H9 (cell line): ENCODE data around the gene PDIA6. TPM values are rescaled to one million over a fixed set of nuclear protein-coding genes. Genes with fewer than 3 reads are reported as not detected.

Source experiments
- DNase-seq: peaks from one replicate; pipeline ENCODE4 v3.0.0-alpha.2; 2017
- H2AFZ ChIP-seq: one replicate; pipeline ENCODE4 v1.6.1; 2013; ENCODE audit warnings: mild to moderate bottlenecking, low read length, control low read depth, moderate library complexity
- H2AK5ac ChIP-seq: 2 replicates; pipeline ENCODE4 v1.6.1; 2013; ENCODE audit warnings: low read length, control low read depth, mixed read lengths; ENCODE audit not compliant: insufficient read length
- H2BK120ac ChIP-seq: one replicate; pipeline ENCODE4 v1.6.1; 2013; ENCODE audit warnings: low read depth, mild to moderate bottlenecking, low read length, control low read depth, inconsistent platforms; ENCODE audit not compliant: poor library complexity, severe bottlenecking
- H2BK12ac ChIP-seq: 2 replicates; pipeline ENCODE4 v1.6.1; 2013; ENCODE audit warnings: low read length, control low read depth, mixed read lengths, low read depth; ENCODE audit not compliant: insufficient read length
- H2BK15ac ChIP-seq: 2 replicates; pipeline ENCODE4 v1.6.1; 2013; ENCODE audit warnings: low read depth, low read length, control low read depth
- H2BK20ac ChIP-seq: one replicate; pipeline ENCODE4 v1.6.1; 2013; ENCODE audit warnings: low read depth, mild to moderate bottlenecking, low read length, control low read depth, inconsistent platforms; ENCODE audit not compliant: poor library complexity, severe bottlenecking
- H2BK5ac ChIP-seq: 2 replicates; pipeline ENCODE4 v1.6.1; 2013; ENCODE audit warnings: low read length, control low read depth, mixed read lengths; ENCODE audit not compliant: insufficient read length
- H3K14ac ChIP-seq: 2 replicates; pipeline ENCODE4 v1.6.1; 2013; ENCODE audit warnings: low read length, control low read depth; ENCODE audit not compliant: insufficient read depth
- H3K18ac ChIP-seq: 2 replicates; pipeline ENCODE4 v1.6.1; 2013; ENCODE audit warnings: low read depth, mild to moderate bottlenecking, mixed read lengths, low read length, control low read depth; ENCODE audit not compliant: insufficient read length
- H3K23ac ChIP-seq: 2 replicates; pipeline ENCODE4 v1.6.1; 2013; ENCODE audit warnings: low read length, control low read depth, mixed read lengths, low read depth; ENCODE audit not compliant: insufficient read length
- H3K23me2 ChIP-seq: 2 replicates; pipeline ENCODE4 v1.6.1; 2013; ENCODE audit warnings: low read depth, mild to moderate bottlenecking, mixed read lengths, low read length, control low read depth; ENCODE audit not compliant: insufficient read length, poor library complexity, severe bottlenecking
- H3K27ac ChIP-seq: 2 replicates; pipeline ENCODE4 v1.5.1; 2013; ENCODE audit warnings: low read length, control low read depth, mixed read lengths, low read depth; ENCODE audit not compliant: insufficient read length
- H3K27me3 ChIP-seq: 2 replicates; pipeline ENCODE4 v1.6.1; 2013; ENCODE audit warnings: low read length, control low read depth, inconsistent platforms; ENCODE audit not compliant: insufficient read depth
- H3K4ac ChIP-seq: 2 replicates; pipeline ENCODE4 v1.6.1; 2013; ENCODE audit warnings: low read depth, mild to moderate bottlenecking, control low read depth, inconsistent platforms, low read length, moderate library complexity
- H3K4me1 ChIP-seq: 2 replicates; pipeline ENCODE4 v1.6.1; 2013; ENCODE audit warnings: low read length, control low read depth, inconsistent platforms; ENCODE audit not compliant: insufficient read depth
- H3K4me2 ChIP-seq: 2 replicates; pipeline ENCODE4 v1.6.1; 2013; ENCODE audit warnings: low read length, control low read depth, mixed read lengths; ENCODE audit not compliant: insufficient read length, insufficient read depth
- H3K56ac ChIP-seq: 2 replicates; pipeline ENCODE4 v1.6.1; 2013; ENCODE audit warnings: low read depth, mild to moderate bottlenecking, mixed read lengths, low read length, control low read depth; ENCODE audit not compliant: insufficient read length
- H3K79me1 ChIP-seq: 2 replicates; pipeline ENCODE4 v1.6.1; 2013; ENCODE audit warnings: low read depth, mild to moderate bottlenecking, moderate library complexity, low read length, control low read depth, inconsistent platforms; ENCODE audit not compliant: insufficient read depth, poor library complexity, severe bottlenecking
- H3K79me2 ChIP-seq: 2 replicates; pipeline ENCODE4 v1.6.1; 2013; ENCODE audit warnings: low read length, control low read depth, inconsistent platforms; ENCODE audit not compliant: insufficient read depth
- H3K9ac ChIP-seq: 2 replicates; pipeline ENCODE4 v1.6.1; 2013; ENCODE audit warnings: low read length, control low read depth, mixed read lengths; ENCODE audit not compliant: insufficient read length; ENCODE audit errors: extremely low read depth
- H3K9me3 ChIP-seq: one replicate; pipeline ENCODE4 v1.6.1; 2013; ENCODE audit warnings: low read depth, low read length, inconsistent platforms; ENCODE audit not compliant: control insufficient read depth
- H3T11ph ChIP-seq: one replicate; pipeline ENCODE4 v1.6.1; 2013; ENCODE audit warnings: mild to moderate bottlenecking, low read length, control low read depth, inconsistent platforms
- H4K20me1 ChIP-seq: one replicate; pipeline ENCODE4 v1.6.1; 2013; ENCODE audit not compliant: control insufficient read depth, insufficient read length, insufficient read depth
- H4K5ac ChIP-seq: 2 replicates; pipeline ENCODE4 v1.6.1; 2013; ENCODE audit warnings: low read depth, mild to moderate bottlenecking, mixed read lengths, low read length, control low read depth; ENCODE audit not compliant: insufficient read length
- H4K8ac ChIP-seq: replicated peaks from 2 replicates; pipeline ENCODE4 v1.6.1; 2013; ENCODE audit warnings: low read length, control low read depth, mixed read lengths, low read depth; ENCODE audit not compliant: insufficient read length
- H4K91ac ChIP-seq: 2 replicates; pipeline ENCODE4 v1.6.1; 2013; ENCODE audit warnings: low read depth, mild to moderate bottlenecking, moderate library complexity, mixed read lengths, low read length, control low read depth; ENCODE audit not compliant: insufficient read length
- H3K27ac Mint-ChIP-seq, 3 experiments: 2 replicates in 2 of 3; 3 replicates in 1 of 3; pipeline ENCODE4 v1.8.0; 2020 to 2021; ENCODE audit warnings: mixed read lengths in 3 of 3, mild to moderate bottlenecking in 1 of 3, moderate library complexity in 1 of 3
- H3K27me3 Mint-ChIP-seq: 2 replicates; pipeline ENCODE4 v1.8.0; 2021; ENCODE audit warnings: low read depth, mild to moderate bottlenecking, moderate library complexity, mixed read lengths
- H3K36me3 Mint-ChIP-seq, 3 experiments: 2 replicates in 2 of 3; 3 replicates in 1 of 3; pipeline ENCODE4 v1.8.0; 2020 to 2021; ENCODE audit warnings: low read depth in 3 of 3, mixed read lengths in 3 of 3; ENCODE audit not compliant: insufficient read depth in 1 of 3
- H3K4me1 Mint-ChIP-seq, 2 experiments: 2 replicates each; pipeline ENCODE4 v1.8.0; 2020; ENCODE audit warnings: mixed read lengths in 2 of 2
- H3K4me3 Mint-ChIP-seq, 2 experiments: 2 replicates in 1 of 2; 3 replicates in 1 of 2; pipeline ENCODE4 v1.8.0; 2020 to 2021; ENCODE audit warnings: mild to moderate bottlenecking in 2 of 2, mixed read lengths in 2 of 2, moderate library complexity in 1 of 2
- H3K9me3 Mint-ChIP-seq, 2 experiments: 2 replicates in 1 of 2; 3 replicates in 1 of 2; pipeline ENCODE4 v1.8.0; 2020; ENCODE audit warnings: mild to moderate bottlenecking in 2 of 2, mixed read lengths in 2 of 2, moderate library complexity in 1 of 2
- CTCF ChIP-seq: fragments of 200-600 bp; sonication (generic); conservative IDR thresholded peaks from 3 replicates; pipeline ENCODE4 v1.8.0; 2021; ENCODE audit warnings: antibody characterized with exemption, mild to moderate bottlenecking
- WGBS: extraction: QIAGEN DNeasy Blood & Tissue Kit; methylation state at CpG from one replicate; pipeline ENCODE4 v1.1.7; 2013; ENCODE audit warnings: missing lambda C conversion rate, low lambda C conversion rate, mixed read lengths; ENCODE audit not compliant: insufficient read length; ENCODE audit errors: extremely low coverage; 5-methylcytosine and 5-hydroxymethylcytosine counted together
- total RNA-seq: library from RNA; stranded (reverse); gene quantifications from 2 replicates; pipeline ENCODE4 v1.2.1, GENCODE V29; 2021

Gene PDIA6
- total RNA-seq, 1 experiment from 2014 or later = 301 TPM

GRCh38 chr2:10837298-10838266 lies 25.0 kb upstream of the PDIA6 start:
- H2BK12ac ChIP-seq = no peak overlapping the region
- Mint-ChIP-seq H3K4me3 (no peak overlapping the region; a peak in 1 of 5 replicates), H3K36me3 (peaks cover 2 to 21% (median 5%) of the 10 kb centered on the region in 3 experiments; a peak in 6 of 7 replicates), H3K27ac (no peak overlapping the region), H3K27me3 (peaks cover 32% of the 10 kb centered on the region), H3K9me3 (peaks cover 25 to 26% of the 10 kb centered on the region in 2 experiments), H3K4me1 (peaks cover 4% of the 10 kb centered on the region in 2 experiments; a peak in 2 of 4 replicates)
- no peak overlapping the region for H2BK20ac ChIP-seq
- H4K5ac ChIP-seq = no peak overlapping the region
- H4K20me1 ChIP-seq = no peaks in the 10 kb centered on the region
- H3K4me1 ChIP-seq = no peaks in the 10 kb centered on the region
- H4K8ac ChIP-seq = no peak overlapping the region
- no peak overlapping the region for H2AFZ ChIP-seq
- no peaks in the 10 kb centered on the region for H3K27me3 ChIP-seq
- H2BK5ac ChIP-seq = no peak overlapping the region
- H3K9me3 ChIP-seq = no peaks in the 10 kb centered on the region
- DNase-seq = no peak
- no peaks in the 10 kb centered on the region for H3K23me2 ChIP-seq
- H3K14ac ChIP-seq = no peak overlapping the region
- H3K18ac ChIP-seq = no peak overlapping the region
- no peak for TF ChIP-seq CTCF
- no peak overlapping the region for H4K91ac ChIP-seq
- no peak overlapping the region for H2AK5ac ChIP-seq
- H3K4ac ChIP-seq = no peak overlapping the region
- H3K23ac ChIP-seq = no peak overlapping the region
- H3K79me2 ChIP-seq = no peaks in the 10 kb centered on the region
- H2BK120ac ChIP-seq = no peak overlapping the region
- H2BK15ac ChIP-seq = no peak overlapping the region
- H3K4me2 ChIP-seq = no peak overlapping the region
- H3T11ph ChIP-seq = no peak overlapping the region
- no peak overlapping the region for H3K56ac ChIP-seq
- H3K9ac ChIP-seq = no peak overlapping the region
- H3K79me1 ChIP-seq = no peaks in the 10 kb centered on the region
- no CpG with 5 or more reads among the region's 17 CpGs for WGBS
- H3K27ac ChIP-seq = no peak overlapping the region
